SK-N-MC (cell line): ENCODE measurements around the gene GP1BA.
"Not testable (repeated sequence)": the region's sequence is repeated elsewhere in the genome, so short reads cannot be mapped to it uniquely, and the experiment has no call there.

Source experiments
- DNase-seq: peaks from one replicate; pipeline ENCODE4 v3.0.0-alpha.2; 2011; ENCODE audit warnings: low read depth, low spot score
- H3K27ac ChIP-seq: fragments of 200-600 bp; sonication (generic); 2 replicates; pipeline ENCODE4 v1.5.1; 2016; ENCODE audit warnings: mixed run types
- H3K36me3 ChIP-seq: fragments of 200-600 bp; sonication (generic); 2 replicates; pipeline ENCODE4 v1.6.1; 2017; ENCODE audit warnings: antibody characterized with exemption, low read length, mixed read lengths; ENCODE audit not compliant: insufficient read depth
- H3K4me3 ChIP-seq: fragments of 200-600 bp; sonication (generic); 2 replicates; pipeline ENCODE4 v1.5.1; 2016
- H3K9ac ChIP-seq: fragments of 200-600 bp; sonication (generic); 2 replicates; pipeline ENCODE4 v1.8.0; 2017; ENCODE audit warnings: mixed run types, mixed read lengths; ENCODE audit not compliant: insufficient read length
- H3K9me3 ChIP-seq: fragments of 200-600 bp; sonication (generic); 2 replicates; pipeline ENCODE4 v1.6.1; 2017; ENCODE audit warnings: low read depth, mild to moderate bottlenecking, antibody characterized with exemption, low read length, moderate library complexity, mixed read lengths
- EZH2 ChIP-seq: fragments of 200-600 bp; sonication (generic); IDR thresholded peaks from one replicate; pipeline ENCODE4 v1.6.1; 2017; ENCODE audit warnings: antibody characterized with exemption
- FOXP2 ChIP-seq: optimal IDR thresholded peaks from 2 replicates; pipeline ENCODE3; 2011; ENCODE audit warnings: mild to moderate bottlenecking, moderate library complexity; ENCODE audit not compliant: insufficient read depth; ENCODE audit errors: extremely low read length, control extremely low read depth
- POLR2AphosphoS5 ChIP-seq: IDR thresholded peaks from 2 replicates; pipeline ENCODE4 v1.6.1; 2012; ENCODE audit warnings: mild to moderate bottlenecking, low read depth, low read length, borderline replicate concordance

Gene GP1BA

DNA sequence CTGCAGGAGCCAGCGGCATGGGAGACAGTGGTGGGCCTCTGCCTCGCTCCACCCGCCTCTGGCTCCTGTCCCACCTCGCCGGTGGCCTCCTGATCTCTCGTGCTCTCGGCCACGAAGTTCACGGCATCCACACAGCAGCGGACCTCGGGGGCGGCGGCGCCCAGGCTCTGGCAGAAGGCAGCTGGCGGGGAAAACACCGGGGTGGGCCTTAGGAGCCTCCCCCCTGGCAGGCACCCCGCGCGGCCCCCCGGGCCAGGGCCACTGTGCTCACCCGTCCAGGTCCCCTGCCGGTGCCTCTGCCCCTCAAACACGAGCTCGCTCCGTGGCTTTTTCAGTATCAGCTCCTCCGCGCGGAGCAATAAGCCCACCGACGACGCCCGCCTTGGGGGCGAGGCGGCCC is 33.1 kb upstream of the GP1BA start:
- Histone ChIP-seq H3K36me3 (peaks cover 17% of the 10 kb centered on the region; the same call in 1 of the 2 replicates), H3K4me3 (peak overlapping the region; percentile 78), H3K9ac (peak overlapping the region; percentile 63)

DNA sequence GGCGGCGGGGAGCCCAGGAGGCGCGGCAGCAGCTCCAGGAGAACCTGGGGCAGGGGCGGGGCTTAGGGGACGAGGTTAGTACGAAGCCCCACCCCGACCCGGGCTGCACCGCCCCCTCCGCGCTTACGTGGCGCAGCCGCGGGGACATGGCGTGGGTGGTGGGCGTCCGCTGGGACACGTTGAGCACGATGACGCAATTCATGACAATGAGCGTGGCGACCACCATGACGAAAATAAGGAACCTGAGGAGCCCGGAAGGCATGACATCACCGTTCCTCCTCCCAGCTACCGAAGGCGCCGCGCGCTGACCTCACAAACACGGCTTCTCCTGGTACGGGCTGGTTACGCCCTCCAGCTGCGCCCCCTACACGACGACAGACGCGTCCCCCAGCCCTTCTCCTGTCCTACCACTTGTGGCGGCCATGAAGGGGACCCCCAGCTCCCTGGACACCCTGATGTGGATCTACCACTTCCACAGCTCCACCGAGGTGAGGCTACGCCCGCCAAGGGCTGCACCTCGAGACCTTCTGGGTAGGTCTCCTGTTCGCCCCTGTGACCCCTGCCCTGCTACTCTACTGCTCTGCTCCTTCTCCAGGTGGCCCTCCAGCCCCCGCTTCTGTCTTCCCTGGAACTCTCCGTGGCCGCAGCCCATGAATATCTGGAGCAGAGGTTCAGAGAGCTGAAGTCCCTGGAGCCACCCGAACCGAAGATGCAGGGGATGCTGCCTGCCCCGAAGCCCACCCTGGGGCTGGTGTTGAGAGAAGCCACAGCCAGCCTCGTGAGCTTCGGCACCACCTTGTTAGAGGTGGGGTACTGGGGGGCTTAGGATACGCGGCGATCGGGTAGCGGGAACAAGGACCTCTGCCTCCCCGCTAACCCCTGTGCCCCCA is 32.5 kb upstream of the GP1BA start, which contains the start of gene C17orf107:
Gene C17orf107, plus strand, starts transcription at position 196 of the 890 bp plus-strand sequence. Its CDS starts 227 bp downstream, at position 423.
- Histone ChIP-seq H3K27ac (no peak within 1 kb of the TSS), H3K36me3 (peaks cover 12% of the 10 kb centered on the region; the same call in 1 of the 2 replicates), H3K9me3 (no peaks in the 10 kb centered on the region), H3K4me3 (peak within 1 kb of the TSS; percentile 78), H3K9ac (peak within 1 kb of the TSS; percentile 72)
- no peak for TF ChIP-seq POLR2AphosphoS5
- TF ChIP-seq FOXP2 = no peak
- no peak for TF ChIP-seq EZH2
- no peak for DNase-seq

More for the DNA sequence above, 33.1 kb upstream of the GP1BA start:
- no peak for DNase-seq
- no peaks in the 10 kb centered on the region for H3K9me3 ChIP-seq
- TF ChIP-seq EZH2 (no peak), POLR2AphosphoS5 (no peak), FOXP2 (no peak)
- H3K27ac ChIP-seq = no peak overlapping the region

DNA sequence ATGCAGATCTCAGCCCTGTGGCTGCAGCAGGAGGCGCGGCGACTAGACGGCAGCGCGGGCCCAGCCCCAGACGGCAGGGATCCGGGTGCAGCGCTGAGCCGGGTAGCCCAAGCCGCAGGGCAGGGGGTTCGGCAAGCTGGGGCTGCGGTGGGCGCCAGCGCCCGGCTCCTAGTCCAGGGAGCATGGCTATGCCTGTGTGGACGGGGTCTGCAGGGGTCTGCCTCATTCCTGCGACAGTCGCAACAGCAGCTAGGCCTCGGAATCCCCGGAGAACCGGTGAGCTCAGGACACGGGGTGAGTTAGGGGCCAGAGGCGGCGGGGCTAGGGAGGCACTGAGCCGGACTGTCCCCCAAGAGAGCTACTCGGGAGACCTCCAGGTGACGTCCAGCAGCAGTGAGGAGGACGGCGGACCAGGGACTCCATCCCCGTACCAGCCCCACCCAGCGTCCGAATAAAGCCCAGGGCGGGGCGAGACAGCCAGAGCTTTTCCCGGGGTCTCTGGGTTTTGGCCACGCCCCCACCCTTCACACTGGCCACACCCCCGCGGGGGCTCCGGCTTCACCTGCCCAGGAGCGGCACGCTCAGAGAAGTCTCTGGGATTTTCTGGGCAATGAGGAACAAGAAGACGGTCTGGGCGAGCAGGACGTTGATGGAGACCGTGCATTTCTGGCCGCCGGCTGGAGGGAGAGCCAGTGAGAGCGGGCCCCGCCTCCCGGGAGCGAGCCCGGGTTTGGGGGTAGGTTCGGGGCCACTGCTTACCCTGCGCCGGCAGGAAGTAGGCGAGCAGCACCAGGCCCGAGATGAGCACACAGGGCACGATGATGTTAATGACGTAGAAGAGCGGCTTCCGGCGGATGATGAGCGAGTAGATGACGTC is 31.6 kb upstream of the GP1BA start:
- Histone ChIP-seq H3K27ac (no peak overlapping the region), H3K4me3 (peak overlapping the region; percentile 78; the same call in 1 of the 2 replicates), H3K9ac (peak overlapping the region; percentile 72), H3K36me3 (peaks cover 7% of the 10 kb centered on the region; the same call in 1 of the 2 replicates), H3K9me3 (no peaks in the 10 kb centered on the region)
- TF ChIP-seq FOXP2 (no peak), POLR2AphosphoS5 (no peak), EZH2 (no peak)
- DNase-seq = no peak

DNA sequence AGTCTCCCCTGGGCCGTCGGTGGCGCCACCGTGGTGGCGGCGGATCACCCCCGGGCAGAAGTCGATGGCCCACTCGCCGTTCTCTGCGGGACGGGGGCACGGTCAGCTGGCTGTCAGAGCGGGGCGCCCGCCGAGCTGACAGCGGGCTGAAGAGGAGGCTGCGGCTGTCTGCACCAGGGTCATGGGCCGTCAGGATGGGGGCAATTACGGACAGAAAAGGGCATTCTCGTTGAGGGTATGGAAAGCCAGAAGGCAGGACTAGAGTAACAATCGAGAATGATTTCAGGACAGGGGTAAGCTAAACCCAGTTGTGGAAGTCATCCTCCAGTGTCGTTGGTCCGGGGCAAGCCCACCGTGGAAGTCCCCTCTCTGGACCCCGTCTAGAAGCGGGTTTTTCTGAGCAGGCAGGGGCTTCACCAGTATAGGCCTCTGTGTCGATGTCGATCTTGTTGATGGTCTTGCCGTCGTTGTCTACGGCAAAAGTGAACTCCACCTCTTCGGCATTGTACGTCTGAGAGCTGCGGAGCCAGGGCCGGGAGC is 30.9 kb upstream of the GP1BA start:
- Histone ChIP-seq H3K9me3 (no peaks in the 10 kb centered on the region), H3K9ac (no peak overlapping the region), H3K4me3 (no peak overlapping the region), H3K27ac (no peak overlapping the region), H3K36me3 (peaks cover 7% of the 10 kb centered on the region; the same call in 1 of the 2 replicates)
- TF ChIP-seq FOXP2 = no peak
- TF ChIP-seq POLR2AphosphoS5 = no peak
- TF ChIP-seq EZH2 = no peak
- no peak for DNase-seq

DNA sequence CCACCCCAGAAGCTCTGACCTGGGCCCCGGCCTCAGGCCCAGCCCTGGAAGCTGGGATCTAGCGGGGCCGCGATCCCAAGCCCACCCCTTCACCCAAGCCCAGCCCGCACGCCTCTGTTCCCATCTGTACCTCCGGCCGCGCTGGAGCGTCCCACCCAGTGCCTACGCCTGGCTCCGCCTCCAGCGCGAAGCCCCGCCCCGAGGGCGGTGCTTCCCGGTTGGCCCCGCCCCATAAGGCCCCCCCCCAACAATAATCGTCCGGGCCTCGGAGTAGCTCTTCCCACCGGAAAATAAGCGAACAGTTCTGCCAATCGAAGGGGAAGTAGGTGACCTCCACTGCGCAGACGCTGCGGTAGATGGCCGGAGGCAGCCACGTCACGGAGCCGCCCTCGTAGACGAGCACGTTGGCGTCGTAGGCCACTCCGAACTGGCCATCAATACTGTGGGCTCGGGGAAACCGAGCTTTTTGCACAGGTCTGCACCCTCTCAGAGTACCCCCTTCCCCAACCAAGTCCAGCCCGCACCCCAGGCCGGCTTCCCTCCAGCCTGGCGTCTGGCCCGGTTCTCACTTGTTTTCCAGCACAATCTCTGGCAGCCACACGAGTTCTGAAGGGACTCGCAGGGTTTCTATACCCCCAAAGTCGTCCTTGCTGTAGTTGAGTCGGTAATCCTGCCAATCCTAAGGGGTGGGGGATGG is 30.3 kb upstream of the GP1BA start:
- no peak for DNase-seq
- no peaks in the 10 kb centered on the region for H3K9me3 ChIP-seq
- no peak overlapping the region for H3K27ac ChIP-seq
- peaks cover under 1% of the 10 kb centered on the region; the same call in 1 of the 2 replicates for H3K36me3 ChIP-seq
- no peak overlapping the region for H3K4me3 ChIP-seq
- TF ChIP-seq EZH2 (no peak), POLR2AphosphoS5 (no peak), FOXP2 (no peak)
- no peak overlapping the region for H3K9ac ChIP-seq

DNA sequence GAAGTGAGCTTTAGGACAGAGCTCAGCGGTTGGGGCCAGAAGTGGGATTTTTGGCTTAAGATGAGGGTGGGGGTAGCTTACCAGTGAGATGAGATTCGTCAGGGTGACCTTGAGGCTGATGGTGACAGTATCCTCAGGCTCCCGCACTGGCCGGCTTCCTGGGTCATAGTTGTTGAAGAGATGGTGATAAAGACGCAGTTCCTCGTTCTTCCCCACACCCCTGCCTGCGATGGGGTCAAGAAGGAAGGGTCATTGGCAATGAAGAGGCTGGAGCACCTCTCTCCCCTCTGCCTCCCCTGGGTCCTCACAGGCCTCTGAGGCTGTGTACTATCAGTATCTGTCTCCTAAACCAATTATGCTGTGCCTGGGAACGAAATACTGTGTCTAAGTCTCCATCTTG is 29.5 kb upstream of the GP1BA start:
- DNase-seq = no peak
- H3K9me3 ChIP-seq = no peaks in the 10 kb centered on the region
- H3K27ac ChIP-seq = no peak overlapping the region
- no peaks in the 10 kb centered on the region for H3K36me3 ChIP-seq
- no peak overlapping the region for H3K4me3 ChIP-seq
- H3K9ac ChIP-seq = no peak overlapping the region
- TF ChIP-seq FOXP2 (no peak), EZH2 (no peak), POLR2AphosphoS5 (no peak)

DNA sequence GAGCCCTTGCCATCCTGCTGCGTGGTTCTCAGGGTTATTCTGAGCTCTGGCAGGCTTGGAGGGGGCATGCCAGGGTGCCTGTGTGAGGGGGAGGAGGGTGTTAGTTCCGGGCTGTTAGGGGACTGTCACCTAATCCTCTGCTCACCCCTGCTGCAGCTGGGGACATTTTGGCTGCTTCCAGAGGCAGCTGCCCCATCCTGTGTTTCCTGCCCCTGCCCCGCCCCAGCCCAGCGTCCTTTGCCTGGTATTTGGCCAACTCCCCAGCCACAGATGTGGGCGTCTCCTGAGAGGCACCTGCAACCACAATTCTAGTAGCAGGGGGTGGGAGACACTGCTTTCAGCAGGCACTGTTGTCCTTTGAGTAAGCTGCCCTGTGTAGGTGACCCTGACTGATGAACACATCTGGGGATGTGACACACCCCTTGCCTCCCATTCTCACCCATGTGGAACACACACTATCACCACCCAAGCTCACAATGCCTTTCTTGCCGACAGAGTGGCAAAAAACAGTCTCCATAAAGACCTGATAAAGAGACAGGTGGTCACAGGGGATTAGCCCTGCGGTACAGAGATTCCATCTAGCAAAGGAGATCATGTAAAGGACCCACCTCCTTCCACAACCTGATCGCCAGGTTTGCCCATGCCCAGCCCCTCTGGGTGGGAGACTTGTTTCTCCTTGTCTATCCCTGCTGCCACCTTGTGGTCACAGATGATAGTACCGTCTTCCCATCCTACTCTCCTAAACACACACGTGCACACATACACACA is 28.8 kb upstream of the GP1BA start, which contains the start of gene CHRNE:
Gene CHRNE, minus strand, starts transcription at position 48 of the 768 bp plus-strand sequence. Its CDS starts 35 bp downstream, at position 13.
- H3K4me3 ChIP-seq = no peak within 1 kb of the TSS
- peak; percentile 24 for DNase-seq
- H3K27ac ChIP-seq = no peak within 1 kb of the TSS
- H3K36me3 ChIP-seq = no peaks in the 10 kb centered on the region
- TF ChIP-seq FOXP2 (no peak), POLR2AphosphoS5 (no peak), EZH2 (no peak)
- H3K9me3 ChIP-seq = no peaks in the 10 kb centered on the region
- no peak within 1 kb of the TSS for H3K9ac ChIP-seq

DNA sequence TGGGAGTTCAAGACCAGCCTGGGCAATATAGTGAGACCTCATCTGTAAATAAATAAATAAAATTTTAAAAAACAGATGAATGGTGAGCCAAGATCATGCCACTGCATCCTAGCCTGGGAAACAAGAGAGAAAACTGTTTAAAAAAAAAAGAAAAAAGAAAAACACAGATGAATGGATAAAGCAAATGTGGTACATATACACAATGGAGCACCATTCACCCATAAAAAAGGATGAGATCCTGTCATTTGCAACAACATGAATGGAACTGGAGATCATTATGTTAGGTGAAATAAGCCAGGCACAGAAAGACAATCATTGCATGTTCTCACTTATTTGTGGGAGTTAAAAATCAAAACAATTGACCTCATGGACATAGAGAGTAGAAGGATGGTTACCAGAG is 25.4 kb upstream of the GP1BA start:
- not testable (repeated sequence) for H3K9ac ChIP-seq, H3K36me3 ChIP-seq, DNase-seq, H3K9me3 ChIP-seq, H3K27ac ChIP-seq, H3K4me3 ChIP-seq
